Neural cell (in vitro differentiated cells): Measurements from ENCODE around the gene GBP2. TPM values are rescaled to one million over a fixed set of nuclear protein-coding genes. Genes with fewer than 3 reads are reported as not detected.

Experiments
- H2AFZ ChIP-seq: fragments of 200-600, 300-800 bp; sonication (generic), shearing (Covaris generic); 2 replicates; pipeline ENCODE4 v1.6.0; 2014; ENCODE audit warnings: low read depth, mild to moderate bottlenecking, antibody characterized with exemption, low read length, moderate library complexity
- H3F3A ChIP-seq: fragments of 200-600 bp; shearing (Covaris generic); 2 replicates; pipeline ENCODE4 v1.6.1; 2016; ENCODE audit warnings: mild to moderate bottlenecking, moderate library complexity, mixed read lengths, antibody characterized with exemption, low read length; ENCODE audit not compliant: insufficient read depth, poor library complexity, severe bottlenecking
- H3K27ac ChIP-seq: fragments of 200-600, 300-800 bp; sonication (generic), shearing (Covaris generic); 2 replicates; pipeline ENCODE4 v1.5.1; 2014; ENCODE audit warnings: mild to moderate bottlenecking, low read length, moderate library complexity
- H3K27me3 ChIP-seq: fragments of 300-800, 200-600 bp; sonication (generic), shearing (Covaris generic); 2 replicates; pipeline ENCODE4 v1.6.0; 2014; ENCODE audit warnings: mild to moderate bottlenecking, low read depth, low read length, moderate library complexity; ENCODE audit not compliant: insufficient read depth
- H3K36me3 ChIP-seq: fragments of 300-800, 200-600 bp; sonication (generic), shearing (Covaris generic); 2 replicates; pipeline ENCODE4 v1.5.1; 2014; ENCODE audit warnings: mild to moderate bottlenecking, antibody characterized with exemption, low read length, moderate library complexity; ENCODE audit not compliant: insufficient read depth
- H3K4me2 ChIP-seq: fragments of 300-800, 200-600 bp; sonication (generic), shearing (Covaris generic); 2 replicates; pipeline ENCODE4 v1.6.0; 2014; ENCODE audit warnings: mild to moderate bottlenecking, low read length
- H3K4me3 ChIP-seq: fragments of 300-800, 200-600 bp; sonication (generic), shearing (Covaris generic); 2 replicates; pipeline ENCODE4 v1.5.1; 2014; ENCODE audit warnings: mild to moderate bottlenecking, low read length, moderate library complexity
- H3K79me2 ChIP-seq: fragments of 200-600 bp; shearing (Covaris generic); replicated peaks from 2 replicates; pipeline ENCODE4 v1.6.0; 2014; ENCODE audit warnings: mild to moderate bottlenecking, low read length, moderate library complexity; ENCODE audit not compliant: insufficient read depth
- H3K9ac ChIP-seq: fragments of 300-800, 200-600 bp; sonication (generic), shearing (Covaris generic); 2 replicates; pipeline ENCODE4 v1.6.1; 2016; ENCODE audit warnings: mild to moderate bottlenecking, low read length, mixed read lengths
- H3K9me2 ChIP-seq: fragments of 200-600 bp; shearing (Covaris generic); 2 replicates; pipeline ENCODE4 v1.6.1; 2016; ENCODE audit warnings: mild to moderate bottlenecking, low read length, mixed read lengths; ENCODE audit not compliant: insufficient read depth
- H3K9me3 ChIP-seq: fragments of 200-600, 300-800 bp; sonication (generic), shearing (Covaris generic); 2 replicates; pipeline ENCODE4 v1.6.1; 2016; ENCODE audit warnings: mild to moderate bottlenecking, mixed run types, low read length, moderate library complexity, mixed read lengths
- H4K20me1 ChIP-seq: fragments of 200-600 bp; shearing (Covaris generic); 2 replicates; pipeline ENCODE4 v1.6.1; 2016; ENCODE audit warnings: mild to moderate bottlenecking, mixed run types; ENCODE audit not compliant: insufficient read depth
- EP300 ChIP-seq: fragments of 450-650 bp; conservative IDR thresholded peaks from 2 replicates; pipeline ENCODE4 v1.6.1; 2014; ENCODE audit warnings: antibody characterized with exemption, mild to moderate bottlenecking, moderate library complexity; ENCODE audit not compliant: poor library complexity, severe bottlenecking
- EZH2 ChIP-seq: fragments of 200-600, 300-800 bp; shearing (Covaris generic), sonication (generic); IDR thresholded peaks from 2 replicates; pipeline ENCODE4 v1.6.1; 2014; ENCODE audit warnings: antibody characterized with exemption, low read length, borderline replicate concordance, mild to moderate bottlenecking; ENCODE audit not compliant: insufficient read depth, poor library complexity, severe bottlenecking
- MXI1 ChIP-seq: fragments of 450-650 bp; conservative IDR thresholded peaks from 2 replicates; pipeline ENCODE4 v1.6.1; 2014; ENCODE audit warnings: antibody characterized with exemption, mild to moderate bottlenecking; ENCODE audit not compliant: poor library complexity, severe bottlenecking
- POLR2AphosphoS5 ChIP-seq: IDR thresholded peaks from 2 replicates; pipeline ENCODE4 v1.6.1; 2012
- RAD21 ChIP-seq: fragments of 450-650 bp; conservative IDR thresholded peaks from 2 replicates; pipeline ENCODE4 v1.6.1; 2014; ENCODE audit warnings: antibody characterized with exemption, mild to moderate bottlenecking, moderate library complexity
- REST ChIP-seq: IDR thresholded peaks from 2 replicates; pipeline ENCODE4 v1.6.1; 2012; ENCODE audit warnings: borderline replicate concordance
- SMC3 ChIP-seq: fragments of 450-650 bp; conservative IDR thresholded peaks from 2 replicates; pipeline ENCODE4 v1.6.1; 2014; ENCODE audit warnings: antibody characterized with exemption, mild to moderate bottlenecking, moderate library complexity; ENCODE audit not compliant: poor library complexity
- TAF1 ChIP-seq: IDR thresholded peaks from 2 replicates; pipeline ENCODE4 v1.6.1; 2012; ENCODE audit warnings: low read depth
- polyA plus RNA-seq: library from polyadenylated mRNA; depleted of rRNA; stranded (reverse); fragments of >200 nt; gene quantifications from 2 replicates; pipeline ENCODE4 v1.2.3, GENCODE V29; 2014
- TF ChIP-seq, protein P1 (sequence below): fragments of 450-650 bp; IDR thresholded peaks from 2 replicates; pipeline ENCODE4 v1.5.1; 2014; ENCODE audit warnings: antibody characterized with exemption, mild to moderate bottlenecking, moderate library complexity; ENCODE audit not compliant: poor library complexity, severe bottlenecking

The GBP2 gene
- polyA plus RNA-seq, 1 donor from 2014 or later = not detected

- no peaks in the 10 kb centered on the region for H4K20me1 ChIP-seq
- H3K9me2 ChIP-seq = no peaks in the 10 kb centered on the region
- TF ChIP-seq EZH2 (no peak), POLR2AphosphoS5 (no peak), SMC3 (no peak), MXI1 (no peak), TAF1 (no peak), EP300 (no peak), REST (no peak), RAD21 (no peak)
- TF ChIP-seq, protein P1, sequence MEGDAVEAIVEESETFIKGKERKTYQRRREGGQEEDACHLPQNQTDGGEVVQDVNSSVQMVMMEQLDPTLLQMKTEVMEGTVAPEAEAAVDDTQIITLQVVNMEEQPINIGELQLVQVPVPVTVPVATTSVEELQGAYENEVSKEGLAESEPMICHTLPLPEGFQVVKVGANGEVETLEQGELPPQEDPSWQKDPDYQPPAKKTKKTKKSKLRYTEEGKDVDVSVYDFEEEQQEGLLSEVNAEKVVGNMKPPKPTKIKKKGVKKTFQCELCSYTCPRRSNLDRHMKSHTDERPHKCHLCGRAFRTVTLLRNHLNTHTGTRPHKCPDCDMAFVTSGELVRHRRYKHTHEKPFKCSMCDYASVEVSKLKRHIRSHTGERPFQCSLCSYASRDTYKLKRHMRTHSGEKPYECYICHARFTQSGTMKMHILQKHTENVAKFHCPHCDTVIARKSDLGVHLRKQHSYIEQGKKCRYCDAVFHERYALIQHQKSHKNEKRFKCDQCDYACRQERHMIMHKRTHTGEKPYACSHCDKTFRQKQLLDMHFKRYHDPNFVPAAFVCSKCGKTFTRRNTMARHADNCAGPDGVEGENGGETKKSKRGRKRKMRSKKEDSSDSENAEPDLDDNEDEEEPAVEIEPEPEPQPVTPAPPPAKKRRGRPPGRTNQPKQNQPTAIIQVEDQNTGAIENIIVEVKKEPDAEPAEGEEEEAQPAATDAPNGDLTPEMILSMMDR = no peak
- H3K4me2 ChIP-seq = no peak overlapping the region
- H3K9ac ChIP-seq = no peak overlapping the region
- no peak overlapping the region for H2AFZ ChIP-seq
- no peaks in the 10 kb centered on the region for H3K9me3 ChIP-seq
- no peaks in the 10 kb centered on the region for H3K79me2 ChIP-seq
- H3K27ac ChIP-seq = no peak overlapping the region
- H3K4me3 ChIP-seq = no peak overlapping the region
- H3F3A ChIP-seq = no peaks in the 10 kb centered on the region
- H3K36me3 ChIP-seq = no peaks in the 10 kb centered on the region
- H3K27me3 ChIP-seq = no peaks in the 10 kb centered on the region
Observed at GRCh38 chr1:89114662-89115061, 11.3 kb downstream of the GBP2 start.

GRCh38 chr1:89112871-89113613 lies 12.9 kb downstream of the GBP2 start:
- no peaks in the 10 kb centered on the region for H3K9me3 ChIP-seq
- no peaks in the 10 kb centered on the region for H3K9me2 ChIP-seq
- no peak overlapping the region for H3K9ac ChIP-seq
- H3K36me3 ChIP-seq = no peaks in the 10 kb centered on the region
- no peak overlapping the region for H3K27ac ChIP-seq
- H3K79me2 ChIP-seq = no peaks in the 10 kb centered on the region
- H4K20me1 ChIP-seq = no peaks in the 10 kb centered on the region
- H3K27me3 ChIP-seq = no peaks in the 10 kb centered on the region
- TF ChIP-seq POLR2AphosphoS5 (no peak), RAD21 (no peak), MXI1 (no peak), EP300 (no peak), SMC3 (no peak), REST (no peak)
- no peak overlapping the region for H2AFZ ChIP-seq
- no peak overlapping the region for H3K4me3 ChIP-seq
- H3F3A ChIP-seq = no peaks in the 10 kb centered on the region
- no peak overlapping the region for H3K4me2 ChIP-seq
